Ovary (tissue), 9 donors: ENCODE results near the gene TSPAN10. TPM values are rescaled to one million over a fixed set of nuclear protein-coding genes. Genes with fewer than 3 reads are reported as not detected.
"Not testable (repeated sequence)": the region's sequence is repeated elsewhere in the genome, so short reads cannot be mapped to it uniquely, and the experiment has no call there.

Source experiments
- DNase-seq, 5 donors: peaks; one replicate each; pipeline ENCODE4 v3.0.0-alpha.2; 2019 to 2020
- H3K27ac ChIP-seq, 2 donors: fragments of 200-600 bp; one replicate each; pipeline versions ENCODE4 v1.5.1 to v1.8.0; 2019 to 2022
- H3K27me3 ChIP-seq: fragments of 200-600 bp; one replicate; pipeline ENCODE4 v1.8.0; 2022
- H3K36me3 ChIP-seq: fragments of 200-600 bp; sonication (generic); one replicate; pipeline ENCODE4 v1.5.1; 2019
- H3K4me1 ChIP-seq: one replicate; pipeline ENCODE4 v1.8.1; 2013; ENCODE audit warnings: mild to moderate bottlenecking, moderate library complexity; ENCODE audit not compliant: insufficient read depth
- H3K4me3 ChIP-seq: fragments of 200-600 bp; sonication (generic); one replicate; pipeline ENCODE4 v1.5.1; 2017
- H3K9me3 ChIP-seq, 2 donors: fragments of 200-600 bp in 1 of 2; sonication (generic) in 1 of 2; one replicate each; pipeline versions ENCODE4 v1.5.1 to v1.8.1; 2013 to 2019; ENCODE audit warnings: mild to moderate bottlenecking in 1 of 2, moderate library complexity in 1 of 2
- CTCF ChIP-seq, 3 donors: fragments of 450-650 bp in 2 of 3; fragments of 200-600 bp in 1 of 3; IDR thresholded peaks; one replicate each; pipeline versions ENCODE4 v1.5.1 to v1.8.0; 2016 to 2022; ENCODE audit warnings: antibody characterized with exemption in 3 of 3, mild to moderate bottlenecking in 1 of 3
- EP300 ChIP-seq: sonication (generic); formaldehyde crosslinking; IDR thresholded peaks from one replicate; pipeline ENCODE4 v1.6.1; 2017; ENCODE audit warnings: antibody characterized with exemption
- POLR2A ChIP-seq: fragments of 450-650 bp; IDR thresholded peaks from one replicate; pipeline ENCODE4 v1.6.1; 2017; ENCODE audit warnings: antibody characterized with exemption, mild to moderate bottlenecking, moderate library complexity
- WGBS, 3 donors: extraction: QIAGEN DNeasy Blood & Tissue Kit in 1 of 3; methylation state at CpG; one replicate each; pipeline versions ENCODE4 v1.1.5 to v1.1.7; 2013 to 2017; 5-methylcytosine and 5-hydroxymethylcytosine counted together
- intact Hi-C, 4 donors: fragments of 100-400 bp; cut with DNase I; formaldehyde crosslinking; loops; one replicate each; pipeline versions ENCODE4 v1.11.0 to v1.15.1; 2022 to 2023
- polyA plus RNA-seq, 2 donors: library from polyadenylated mRNA; stranded (reverse); fragments of 200-250 nt in 1 of 2; fragments of 350-450 nt in 1 of 2; fragmentation: Illumina TruSeq in 1 of 2; extraction: RNeasy Lipid Tissue Mini Kit (QIAGEN cat#74804) in 1 of 2; gene quantifications; one replicate each; pipeline ENCODE4 v1.2.3, GENCODE V29; 2013 to 2014
- total RNA-seq, 7 donors: library from RNA; depleted of rRNA in 2 of 7; stranded (reverse); fragments of >200 nt in 2 of 7; fragmentation: NEBNext Ultra II Directional in 3 of 7; extraction: Animal tissue kit (Norgen Biotek cat#: 25700) in 3 of 7; gene quantifications; one replicate each; pipeline versions ENCODE4 v1.1.0 to v1.2.4, GENCODE V29; 2016 to 2023
- donor health status: DM: no; HTN: no; CAD: no; lungs with moderate emphysema.
- donor health status: DM: no; HTN: no; CAD: no.
- donor health status: Bipolar disorder and iron deficiency.
- donor health status: DM: yes; HTN: yes; CAD: no.
- donor health status: DM: no; HTN: no; CAD: no.
- donor health status: DM: yes; HTN: yes; CAD: no.

The TSPAN10 gene
- total and polyA plus RNA-seq, 9 donors = 0.68 to 3.3 (median 1.2) TPM

- H3K4me1 ChIP-seq = no peaks in the 10 kb centered on the region
- 62 to 67% (median 66%) methylated on average over 18 of the region's 18 CpGs for WGBS, 3 donors
- H3K36me3 ChIP-seq = no peaks in the 10 kb centered on the region
- no peaks in the 10 kb centered on the region for H3K27me3 ChIP-seq
- intact Hi-C loops = no loop called here
- TF ChIP-seq POLR2A (no peak), CTCF (IDR thresholded peaks at IDR 0.05) (no peak), EP300 (no peak)
- DNase-seq = no peak
- no peaks in the 10 kb centered on the region for H3K9me3 ChIP-seq
- H3K4me3 ChIP-seq = no peak overlapping the region
- H3K27ac ChIP-seq = no peak overlapping the region
Measured at GRCh38 chr17:81673561-81674258, 36.7 kb downstream of the TSPAN10 start.

DNA sequence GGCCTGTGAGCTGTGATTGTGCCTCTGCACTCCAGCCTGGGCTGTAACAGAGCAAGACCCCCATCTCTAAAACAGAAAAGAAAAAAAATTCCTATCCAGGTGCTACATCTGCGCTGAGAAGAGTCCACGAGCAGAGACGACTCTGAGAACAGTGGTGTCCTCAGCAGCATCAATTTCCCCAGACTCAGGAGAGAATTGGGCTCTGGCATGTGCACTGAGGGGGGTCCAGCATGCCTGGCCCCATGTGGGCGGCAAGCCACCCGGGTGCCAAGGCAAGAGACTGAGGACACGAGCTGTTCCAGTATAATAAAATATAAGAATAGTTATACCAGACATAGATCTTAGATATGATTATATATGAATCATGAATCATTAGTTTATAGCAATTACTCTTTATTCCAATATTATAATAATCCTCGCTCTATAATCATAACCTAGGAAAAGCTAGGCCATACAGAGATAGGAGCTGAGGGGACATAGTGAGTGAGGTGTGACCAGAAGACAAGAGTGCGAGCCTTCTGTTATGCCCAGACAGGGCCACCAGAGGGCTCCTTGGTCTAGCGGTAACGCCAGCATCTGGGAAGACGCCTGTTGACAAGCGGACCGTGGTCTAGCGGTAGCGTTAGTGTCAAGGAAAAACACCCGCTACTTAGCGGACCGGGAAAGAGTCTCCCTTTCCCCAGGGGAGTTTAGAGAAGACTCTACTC lies 38.7 kb downstream of the TSPAN10 start:
- intact Hi-C loops, DNase-seq, H3K9me3 ChIP-seq, H3K27me3 ChIP-seq, H3K36me3 ChIP-seq, H3K4me3 ChIP-seq, H3K27ac ChIP-seq, H3K4me1 ChIP-seq: not testable (repeated sequence)
- WGBS, 3 donors = 30 to 36% (median 33%) methylated on average over 18 of the region's 18 CpGs
- TF ChIP-seq CTCF (IDR thresholded peaks at IDR 0.05) = peak in 2 of 3 donors; percentile 36 to 40

GRCh38 chr17:81676906-81677305 lies 39.9 kb downstream of the TSPAN10 start:
- H3K27me3 ChIP-seq = no peaks in the 10 kb centered on the region
- H3K4me1 ChIP-seq = no peaks in the 10 kb centered on the region
- H3K4me3 ChIP-seq = no peak overlapping the region
- H3K27ac ChIP-seq = no peak overlapping the region
- 82 to 87% (median 84%) methylated on average over 17 of the region's 17 CpGs for WGBS, 3 donors
- no peak for DNase-seq
- intact Hi-C loops = no loop called here
- no peak for TF ChIP-seq POLR2A
- TF ChIP-seq CTCF (IDR thresholded peaks at IDR 0.05) = no peak
- TF ChIP-seq EP300 = no peak
- no peaks in the 10 kb centered on the region for H3K9me3 ChIP-seq
- no peaks in the 10 kb centered on the region for H3K36me3 ChIP-seq

- Histone ChIP-seq H3K36me3 (no peaks in the 10 kb centered on the region), H3K27ac (no peak overlapping the region), H3K27me3 (no peaks in the 10 kb centered on the region), H3K9me3 (no peaks in the 10 kb centered on the region), H3K4me1 (peaks cover 10% of the 10 kb centered on the region), H3K4me3 (no peak overlapping the region)
- no peak for TF ChIP-seq POLR2A
- DNase-seq = no peak
- intact Hi-C loops = no loop called here
- 69 to 74% (median 72%) methylated on average over 11 of the region's 11 CpGs for WGBS, 3 donors
Measured at GRCh38 chr17:81680150-81680549, 43.2 kb downstream of the TSPAN10 start.

DNA sequence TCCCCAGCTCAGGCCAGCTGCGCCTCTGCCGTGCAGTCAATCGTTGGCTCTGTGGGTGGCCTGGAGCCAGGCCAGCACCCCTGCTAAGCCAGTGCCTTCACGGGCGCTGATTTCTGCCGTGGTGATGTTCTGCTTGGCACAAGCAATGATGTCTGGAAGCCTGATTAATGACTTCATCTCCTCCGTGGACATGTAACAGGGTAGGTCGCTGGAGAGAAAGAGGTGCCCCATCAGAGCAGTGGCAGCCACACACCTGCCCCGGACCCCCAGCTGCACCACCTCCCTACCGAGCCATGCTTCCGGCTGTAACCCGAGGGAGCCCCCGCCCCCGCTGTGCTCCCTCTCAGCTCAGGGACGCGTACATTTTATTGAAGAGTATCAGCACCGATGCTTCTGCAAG lies 44.7 kb downstream of the TSPAN10 start:
- H3K27ac ChIP-seq = no peak overlapping the region
- 52 to 68% (median 61%) methylated on average over 17 of the region's 17 CpGs for WGBS, 3 donors
- intact Hi-C loops = no loop called here
- peaks cover 10% of the 10 kb centered on the region for H3K4me1 ChIP-seq
- no peaks in the 10 kb centered on the region for H3K9me3 ChIP-seq
- H3K27me3 ChIP-seq = no peaks in the 10 kb centered on the region
- H3K36me3 ChIP-seq = no peaks in the 10 kb centered on the region
- no peak overlapping the region for H3K4me3 ChIP-seq
- DNase-seq = no peak
- no peak for TF ChIP-seq EP300
- no peak for TF ChIP-seq CTCF (IDR thresholded peaks at IDR 0.05)
- TF ChIP-seq POLR2A = no peak
